Esophagus muscularis mucosa (tissue), 4 donors: ENCODE measurements around the gene NTN5. TPM values are rescaled to one million over a fixed set of nuclear protein-coding genes. Genes with fewer than 3 reads are reported as not detected.

Experiments used
- DNase-seq: peaks from one replicate; pipeline ENCODE4 v3.0.0-alpha.2; 2017; ENCODE audit errors: extremely low spot score
- H3K27ac ChIP-seq, 4 donors: fragments of 200-600 bp; sonication (generic); replicated peaks in 1 of 4; 1 replicate in 3 of 4; 2 replicates in 1 of 4; pipeline ENCODE4 v1.5.1; 2016 to 2019; ENCODE audit warnings: mild to moderate bottlenecking in 1 of 4
- H3K27me3 ChIP-seq, 4 donors: fragments of 200-600 bp; sonication (generic); one replicate each; pipeline versions ENCODE4 v1.5.1 to v1.6.0; 2016 to 2019
- H3K36me3 ChIP-seq, 4 donors: fragments of 200-600 bp; sonication (generic); one replicate each; pipeline ENCODE4 v1.5.1; 2016 to 2019
- H3K4me1 ChIP-seq, 4 donors: fragments of 200-600 bp; sonication (generic); one replicate each; pipeline ENCODE4 v1.5.1; 2016 to 2019
- H3K4me3 ChIP-seq, 4 donors: fragments of 200-600 bp; sonication (generic); 1 replicate in 2 of 4; 2 replicates in 2 of 4; pipeline ENCODE4 v1.5.1; 2016 to 2019; ENCODE audit warnings: mild to moderate bottlenecking in 4 of 4, moderate library complexity in 1 of 4
- H3K9me3 ChIP-seq, 4 donors: fragments of 200-600 bp; sonication (generic); 1 replicate in 3 of 4; 2 replicates in 1 of 4; pipeline ENCODE4 v1.5.1; 2016 to 2019
- CTCF ChIP-seq, 3 experiments: fragments of 200-600 bp in 2 of 3; fragments of 450-650 bp in 1 of 3; sonication (generic) in 2 of 3; IDR thresholded peaks; one replicate each; pipeline ENCODE4 v1.5.1; 2017 to 2019; ENCODE audit warnings: antibody characterized with exemption in 3 of 3, mild to moderate bottlenecking in 2 of 3, moderate library complexity in 1 of 3
- EP300 ChIP-seq: sonication (generic); formaldehyde crosslinking; IDR thresholded peaks from one replicate; pipeline ENCODE4 v1.6.1; 2017; ENCODE audit warnings: antibody characterized with exemption
- POLR2A ChIP-seq: fragments of 450-650 bp; IDR thresholded peaks from one replicate; pipeline ENCODE4 v1.6.1; 2017; ENCODE audit warnings: antibody characterized with exemption, moderate library complexity, mild to moderate bottlenecking, low read depth
- POLR2AphosphoS5 ChIP-seq, 2 donors: sonication (generic); formaldehyde crosslinking; IDR thresholded peaks; one replicate each; pipeline ENCODE4 v1.6.1; 2017; ENCODE audit warnings: antibody characterized with exemption in 2 of 2
- WGBS: methylation state at CpG from one replicate; pipeline ENCODE4 v1.1.5; 2018; 5-methylcytosine and 5-hydroxymethylcytosine counted together
- intact Hi-C: fragments of 100-400 bp; cut with DNase I; formaldehyde crosslinking; loops from one replicate; pipeline ENCODE4 v1.15.1; 2023
- total RNA-seq, 4 donors: library from RNA; depleted of rRNA; stranded (reverse); fragments of >200 nt; gene quantifications; one replicate each; pipeline versions ENCODE4 v1.1.0 to v1.2.1, GENCODE V29; 2016

Gene NTN5
- total RNA-seq, 4 donors from 2014 or later, result under 0.01 to 0.34 (median 0.17) TPM; not detected in 1

- H3K27me3 ChIP-seq, result no peaks in the 10 kb centered on the region
- intact Hi-C loops, result loop anchor here (10.0 kb wide), 2 partner anchors 148 to 198 kb away; no protein-coding TSS in a partner anchor
- H3K36me3 ChIP-seq, result no peaks in the 10 kb centered on the region
- H3K27ac ChIP-seq, result peak overlapping the region; percentile 89 to 94 (median 91)
- no peak for TF ChIP-seq POLR2A
- no peak for TF ChIP-seq EP300
- TF ChIP-seq CTCF (IDR thresholded peaks at IDR 0.05), result no peak
- TF ChIP-seq POLR2AphosphoS5 (IDR thresholded peaks at IDR 0.05), result no peak
- no peak for DNase-seq
- peak overlapping the region; percentile 63 to 73 (median 67) for H3K4me3 ChIP-seq
- WGBS, result 9% methylated on average over 10 of the region's 10 CpGs
- H3K4me1 ChIP-seq, result peaks cover 17 to 29% (median 26%) of the 10 kb centered on the region in 4 donors
- H3K9me3 ChIP-seq, result no peaks in the 10 kb centered on the region
These were observed 26.0 kb downstream of the NTN5 start for GRCh38 chr19:48646722-48647216.

- 1% methylated on average over 25 of the region's 33 CpGs for WGBS
- TF ChIP-seq CTCF (IDR thresholded peaks at IDR 0.05) (peak; percentile 92 to 98 (median 96)), POLR2A (no peak), POLR2AphosphoS5 (IDR thresholded peaks at IDR 0.05) (peak; percentile 51 to 64)
- Histone ChIP-seq H3K4me1 (peaks cover 17 to 29% (median 26%) of the 10 kb centered on the region in 4 donors), H3K36me3 (no peaks in the 10 kb centered on the region), H3K4me3 (peak within 1 kb of the TSS; percentile 63 to 73 (median 67)), H3K27me3 (no peaks in the 10 kb centered on the region), H3K9me3 (no peaks in the 10 kb centered on the region), H3K27ac (peak within 1 kb of the TSS; percentile 89 to 94 (median 91))
- no peak for DNase-seq
- intact Hi-C loops, result loop anchor here (10.0 kb wide), 2 partner anchors 149 to 199 kb away; no protein-coding TSS in a partner anchor
These were observed 26.7 kb downstream of the NTN5 start, which contains the start of gene CA11 for GRCh38 chr19:48646001-48646721. Gene CA11 (minus strand): TSS chr19:48646187. CDS start chr19:48645632, 555 bp downstream.

- Histone ChIP-seq H3K27me3 (no peaks in the 10 kb centered on the region), H3K27ac (peak overlapping the region; percentile 89 to 94 (median 91)), H3K4me1 (peaks cover 17 to 29% (median 26%) of the 10 kb centered on the region in 4 donors), H3K9me3 (no peaks in the 10 kb centered on the region), H3K36me3 (no peaks in the 10 kb centered on the region), H3K4me3 (peak overlapping the region; percentile 63 to 73 (median 67))
- intact Hi-C loops, result loop anchor here (10.0 kb wide), 2 partner anchors 149 to 199 kb away; no protein-coding TSS in a partner anchor
- 0% methylated on average over 6 of the region's 6 CpGs for WGBS
- DNase-seq, result no peak
- TF ChIP-seq CTCF (IDR thresholded peaks at IDR 0.05), result no peak
These were observed 27.2 kb downstream of the NTN5 start for GRCh38 chr19:48645620-48646000.

- intact Hi-C loops, result loop anchor here (10.0 kb wide), 2 partner anchors 150 to 200 kb away; no protein-coding TSS in a partner anchor
- Histone ChIP-seq H3K4me1 (peaks cover 17 to 29% (median 26%) of the 10 kb centered on the region in 4 donors), H3K27ac (peak overlapping the region; percentile 89 to 94 (median 91)), H3K27me3 (no peaks in the 10 kb centered on the region), H3K36me3 (no peaks in the 10 kb centered on the region), H3K4me3 (peak overlapping the region; percentile 63 to 73 (median 67)), H3K9me3 (no peaks in the 10 kb centered on the region)
- WGBS, result 0% methylated on average over 20 of the region's 25 CpGs
- no peak for DNase-seq
- TF ChIP-seq POLR2AphosphoS5 (IDR thresholded peaks at IDR 0.05) (peak; percentile 38 to 74), CTCF (IDR thresholded peaks at IDR 0.05) (peak in 1 of 3 experiments; percentile 4), POLR2A (no peak), EP300 (no peak)
These were observed 27.8 kb downstream of the NTN5 start for GRCh38 chr19:48644839-48645619.
